Measurements from ENCODE around the gene QRFP.

QRFP gene

DNA sequence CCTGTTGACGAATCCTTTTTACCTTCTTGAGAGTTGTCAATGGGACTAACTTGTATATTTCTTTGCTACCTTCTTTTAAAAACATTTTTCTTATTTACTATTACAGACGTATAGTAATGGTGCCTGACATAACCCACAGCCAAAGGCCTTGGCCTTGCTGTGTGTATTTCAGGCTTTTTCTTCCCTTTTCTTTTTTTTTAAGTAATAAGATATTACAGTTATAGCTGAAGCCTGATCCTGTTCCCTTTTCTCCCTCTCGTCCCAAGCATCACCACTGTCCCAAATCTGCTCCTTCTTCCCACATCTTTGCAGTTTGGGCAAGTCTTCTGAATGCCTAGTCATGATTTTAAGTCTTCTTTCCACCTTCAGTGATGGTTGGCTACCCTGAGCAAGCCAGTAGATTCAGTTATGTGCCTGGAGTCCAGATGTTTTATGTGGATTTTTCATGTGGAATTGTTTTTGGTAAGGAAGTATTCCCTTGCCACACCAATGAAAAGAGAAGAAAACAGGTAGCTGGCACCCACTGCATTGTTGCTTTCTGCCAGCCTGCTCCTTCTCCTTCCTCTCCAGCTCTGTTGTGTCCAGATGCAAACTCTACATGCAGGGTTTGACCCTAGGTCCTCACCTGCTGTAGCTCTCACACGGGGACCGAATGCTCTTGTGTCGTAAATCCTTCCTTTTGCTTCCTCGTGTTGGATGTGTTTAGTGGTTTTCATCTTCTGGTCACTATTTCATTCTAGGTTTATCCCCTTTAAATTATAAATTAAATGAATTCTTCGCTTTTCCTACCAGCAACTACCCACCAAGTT is 35.0 kb downstream of the QRFP start:
- TF ChIP-seq, protein P1, sequence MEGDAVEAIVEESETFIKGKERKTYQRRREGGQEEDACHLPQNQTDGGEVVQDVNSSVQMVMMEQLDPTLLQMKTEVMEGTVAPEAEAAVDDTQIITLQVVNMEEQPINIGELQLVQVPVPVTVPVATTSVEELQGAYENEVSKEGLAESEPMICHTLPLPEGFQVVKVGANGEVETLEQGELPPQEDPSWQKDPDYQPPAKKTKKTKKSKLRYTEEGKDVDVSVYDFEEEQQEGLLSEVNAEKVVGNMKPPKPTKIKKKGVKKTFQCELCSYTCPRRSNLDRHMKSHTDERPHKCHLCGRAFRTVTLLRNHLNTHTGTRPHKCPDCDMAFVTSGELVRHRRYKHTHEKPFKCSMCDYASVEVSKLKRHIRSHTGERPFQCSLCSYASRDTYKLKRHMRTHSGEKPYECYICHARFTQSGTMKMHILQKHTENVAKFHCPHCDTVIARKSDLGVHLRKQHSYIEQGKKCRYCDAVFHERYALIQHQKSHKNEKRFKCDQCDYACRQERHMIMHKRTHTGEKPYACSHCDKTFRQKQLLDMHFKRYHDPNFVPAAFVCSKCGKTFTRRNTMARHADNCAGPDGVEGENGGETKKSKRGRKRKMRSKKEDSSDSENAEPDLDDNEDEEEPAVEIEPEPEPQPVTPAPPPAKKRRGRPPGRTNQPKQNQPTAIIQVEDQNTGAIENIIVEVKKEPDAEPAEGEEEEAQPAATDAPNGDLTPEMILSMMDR (IDR thresholded peaks at IDR 0.05; ENCODE audit: control extremely low read depth, extremely low read depth, low read depth, missing control alignments), result no peak
- ChIA-PET CTCF (interaction anchor here (0.7 to 12.3 kb wide), 8 partner anchors 9 to 185 kb away, joined by 3 to 318 read pairs (median 6); no protein-coding TSS in a partner anchor), POLR2A (no interaction called here)
- no peak for DNase-seq (ENCODE audit: extremely low spot score)

DNA sequence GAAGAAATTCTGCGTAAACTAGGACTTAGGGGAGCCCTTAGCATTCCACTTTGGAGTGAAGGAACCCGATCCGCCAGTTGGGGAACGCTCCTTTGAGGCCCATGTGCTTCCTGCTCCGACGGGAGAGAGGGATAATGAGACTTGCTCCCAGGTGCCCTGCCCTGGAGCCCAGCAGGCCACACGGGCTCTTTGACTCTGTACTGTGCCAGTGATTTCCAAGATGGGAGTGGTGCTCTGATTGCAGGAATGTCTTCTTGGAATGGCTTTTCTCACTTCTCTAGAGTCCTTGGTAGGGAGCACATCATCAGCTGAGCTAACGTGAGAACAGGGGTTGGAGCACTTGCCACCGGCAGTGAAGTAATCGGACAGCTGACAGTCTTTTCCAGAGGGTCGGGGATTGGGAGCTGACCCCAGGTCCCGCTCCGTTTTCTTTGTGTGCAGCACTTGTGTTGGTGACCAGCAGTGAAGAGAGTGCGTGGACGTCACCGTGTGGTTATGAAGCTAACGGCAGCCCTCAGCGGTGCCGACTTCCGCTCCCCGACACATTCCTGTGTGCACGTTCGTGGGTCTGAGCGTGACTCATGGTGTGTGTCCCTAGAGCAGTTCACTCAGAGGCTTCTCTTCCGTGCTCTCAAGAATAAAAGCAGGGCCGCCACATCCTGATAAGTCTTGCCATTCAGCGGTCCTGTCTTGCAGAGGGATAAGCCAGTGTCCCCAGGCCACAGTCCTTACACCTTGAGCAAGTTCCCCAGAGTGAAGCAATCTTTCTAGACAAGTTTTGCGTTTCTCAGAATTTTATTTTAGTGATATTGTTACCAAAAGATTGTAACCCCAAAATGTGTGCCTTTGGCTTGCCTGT is 35.9 kb downstream of the QRFP start:
- CTCF ChIA-PET, result interaction anchor here (0.9 to 12.3 kb wide), 5 partner anchors 9 to 156 kb away, joined by 3 to 318 read pairs (median 25); no protein-coding TSS in a partner anchor
- POLR2A ChIA-PET, result no interaction called here
- no peak for DNase-seq (ENCODE audit: extremely low spot score)

GRCh38 chr9:130858739-130859705 is 37.6 kb downstream of the QRFP start:
- TF ChIP-seq, protein P1 (IDR thresholded peaks at IDR 0.05; ENCODE audit: control extremely low read depth, extremely low read depth, low read depth, missing control alignments), result no peak
- DNase-seq (ENCODE audit: extremely low spot score), result no peak
- POLR2A ChIA-PET, result interaction anchor here (0.6 kb wide), 1 partner anchor 357 kb away, joined by 3 read pairs; no protein-coding TSS in a partner anchor
- CTCF ChIA-PET, result interaction anchor here (0.7 to 1.9 kb wide), 9 partner anchors 7 to 173 kb away, joined by 3 to 9 read pairs (median 4); no protein-coding TSS in a partner anchor

More for the DNA sequence above, 35.9 kb downstream of the QRFP start:
- TF ChIP-seq, protein P1 (IDR thresholded peaks at IDR 0.05; ENCODE audit: control extremely low read depth, extremely low read depth, low read depth, missing control alignments), result no peak

DNA sequence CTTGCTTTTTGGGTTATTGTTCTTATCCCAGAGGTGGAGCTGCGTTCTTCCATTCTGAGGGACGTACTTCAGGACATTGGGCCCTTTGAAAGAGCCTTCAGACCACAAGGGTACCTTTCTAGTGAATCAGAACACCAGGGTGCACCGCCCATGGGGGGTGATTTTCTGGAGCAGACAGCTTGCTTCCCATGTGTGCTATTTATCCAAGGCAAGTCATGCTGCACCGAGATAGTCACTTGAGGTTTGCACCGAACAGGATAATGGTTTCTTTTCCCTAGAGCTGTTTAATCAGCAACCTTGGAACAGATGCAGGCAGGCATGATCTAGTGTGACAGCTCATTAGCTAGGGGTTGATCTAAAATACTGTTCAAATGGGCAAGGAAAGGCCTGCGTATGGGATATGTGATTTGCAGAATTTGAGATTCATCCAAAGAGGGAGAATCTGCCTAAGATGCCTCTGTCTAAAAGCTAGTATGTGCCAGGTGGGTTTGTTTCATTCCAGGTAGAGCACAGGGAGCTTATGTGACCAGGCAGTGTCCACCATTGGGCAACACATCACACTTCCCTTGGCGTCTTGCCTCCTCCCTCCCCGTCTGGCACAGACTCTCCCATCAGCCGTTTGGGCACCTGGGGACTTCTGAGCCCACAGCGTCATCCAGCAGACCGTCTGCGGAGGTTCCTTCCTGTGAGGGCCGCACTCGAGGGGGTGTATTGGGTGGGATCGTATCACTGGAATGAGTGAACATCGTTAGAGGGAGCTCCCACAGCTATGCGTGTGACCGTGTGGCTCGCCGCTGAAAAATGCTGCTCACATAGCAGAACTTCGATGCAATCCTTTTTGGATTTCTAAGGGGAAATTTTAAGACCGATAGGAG is 38.5 kb downstream of the QRFP start:
- TF ChIP-seq, protein P1 (IDR thresholded peaks at IDR 0.05; ENCODE audit: control extremely low read depth, extremely low read depth, low read depth, missing control alignments), result no peak
- ChIA-PET CTCF (interaction anchor here (0.7 to 1.9 kb wide), 10 partner anchors 8 to 175 kb away, joined by 3 to 9 read pairs (median 4); no protein-coding TSS in a partner anchor), POLR2A (interaction anchor here (0.6 kb wide), 1 partner anchor 358 kb away, joined by 3 read pairs; no protein-coding TSS in a partner anchor)
- no peak for DNase-seq (ENCODE audit: extremely low spot score)

GRCh38 chr9:130856474-130856873 is 40.1 kb downstream of the QRFP start:
- POLR2A ChIA-PET, result no interaction called here
- CTCF ChIA-PET, result interaction anchor here (1.1 to 1.9 kb wide), 2 partner anchors 16 to 155 kb away, joined by 3 to 4 read pairs; no protein-coding TSS in a partner anchor
- TF ChIP-seq, protein P1 (IDR thresholded peaks at IDR 0.05; ENCODE audit: control extremely low read depth, extremely low read depth, low read depth, missing control alignments), result no peak
- DNase-seq (ENCODE audit: extremely low spot score), result no peak
